IPS-NIHi11 (cell line): ENCODE measurements around the gene ZNF77.
"Not testable (repeated sequence)": the region's sequence is repeated elsewhere in the genome, so short reads cannot be mapped to it uniquely, and the experiment has no call there.

Experiments
- DNase-seq: peaks from one replicate; pipeline ENCODE4 v3.0.0; 2012; ENCODE audit warnings: mixed read lengths, low spot score

The ZNF77 gene

GRCh38 chr19:2944775-2945574 lies at the start of gene ZNF77:
Gene ZNF77 (minus strand): TSS chr19:2944971. CDS start chr19:2944840, 131 bp downstream.
- DNase-seq = peak; percentile 98

GRCh38 chr19:2993579-2993978 lies 48.8 kb upstream of the ZNF77 start:
- no peak for DNase-seq

GRCh38 chr19:2992958-2993357 lies 48.2 kb upstream of the ZNF77 start:
- no peak for DNase-seq

- DNase-seq = not testable (repeated sequence)
Observed at GRCh38 chr19:2992333-2992732, 47.6 kb upstream of the ZNF77 start.

- no peak for DNase-seq
Observed at GRCh38 chr19:2989236-2989946, 44.6 kb upstream of the ZNF77 start.

GRCh38 chr19:2988568-2988967 lies 43.8 kb upstream of the ZNF77 start:
- DNase-seq = no peak

GRCh38 chr19:2987797-2988196 lies 43.0 kb upstream of the ZNF77 start:
- no peak for DNase-seq

- peak; percentile 75 for DNase-seq
Observed at GRCh38 chr19:2986951-2987524, 42.3 kb upstream of the ZNF77 start.

- DNase-seq = no peak
Observed at GRCh38 chr19:2984215-2984528, 39.4 kb upstream of the ZNF77 start.

GRCh38 chr19:2983351-2984214 lies 38.8 kb upstream of the ZNF77 start:
- DNase-seq = peak; percentile 79

GRCh38 chr19:2982983-2983350 lies 38.2 kb upstream of the ZNF77 start:
- no peak for DNase-seq

GRCh38 chr19:2982561-2982960 lies 37.8 kb upstream of the ZNF77 start:
- DNase-seq = no peak

GRCh38 chr19:2981898-2982297 lies 37.1 kb upstream of the ZNF77 start:
- DNase-seq = no peak

GRCh38 chr19:2978772-2979171 lies 34.0 kb upstream of the ZNF77 start:
- DNase-seq = no peak

- no peak for DNase-seq
Observed at GRCh38 chr19:2978166-2978767, 33.5 kb upstream of the ZNF77 start.

GRCh38 chr19:2977746-2978138 lies 33.0 kb upstream of the ZNF77 start:
- DNase-seq = no peak

- peak; percentile 99 for DNase-seq
Observed at GRCh38 chr19:2977001-2977745, 32.4 kb upstream of the ZNF77 start, which contains the start of gene TLE6. Gene TLE6 (plus strand): TSS chr19:2977564. CDS start chr19:2978234, 670 bp downstream.

GRCh38 chr19:2976609-2977000 lies 31.8 kb upstream of the ZNF77 start:
- DNase-seq = no peak

GRCh38 chr19:2974342-2975041 lies 29.7 kb upstream of the ZNF77 start:
- DNase-seq = no peak

GRCh38 chr19:2973229-2973628 lies 28.5 kb upstream of the ZNF77 start:
- DNase-seq = no peak
